Stomach (tissue), 9 donors: ENCODE results near the gene CNTN5. TPM values are rescaled to one million over a fixed set of nuclear protein-coding genes. Genes with fewer than 3 reads are reported as not detected.

Experiments
- DNase-seq, 2 donors: peaks; one replicate each; pipeline versions ENCODE4 v3.0.0 to v3.0.0-alpha.2; 2013 to 2019
- H3K27ac ChIP-seq, 5 donors: fragments of 200-600 bp in 4 of 5; sonication (generic) in 4 of 5; one replicate each; pipeline ENCODE4 v1.5.1; 2013 to 2019; ENCODE audit warnings: mild to moderate bottlenecking in 1 of 5, moderate library complexity in 1 of 5
- H3K27me3 ChIP-seq, 3 donors: fragments of 200-600 bp; sonication (generic); one replicate each; pipeline ENCODE4 v1.5.1; 2017 to 2019; ENCODE audit warnings: mixed run types in 1 of 3
- H3K36me3 ChIP-seq, 4 donors: fragments of 200-600 bp; sonication (generic); 1 replicate in 3 of 4; 2 replicates in 1 of 4; pipeline ENCODE4 v1.5.1; 2016 to 2019
- H3K4me1 ChIP-seq, 4 donors: fragments of 200-600 bp; sonication (generic); one replicate each; pipeline ENCODE4 v1.5.1; 2016 to 2019
- H3K4me3 ChIP-seq, 4 donors: fragments of 200-600 bp; sonication (generic) in 3 of 4; one replicate each; pipeline ENCODE4 v1.5.1; 2016 to 2019; ENCODE audit warnings: mild to moderate bottlenecking in 1 of 4
- H3K9me3 ChIP-seq, 4 donors: fragments of 200-600 bp; sonication (generic); one replicate each; pipeline ENCODE4 v1.5.1; 2016 to 2019
- CTCF ChIP-seq, 7 experiments: fragments of 450-650 bp in 4 of 7; fragments of 200-600 bp in 3 of 7; sonication (generic) in 3 of 7; IDR thresholded peaks; one replicate each; pipeline ENCODE4 v1.5.1; 2016 to 2019; ENCODE audit warnings: antibody characterized with exemption in 7 of 7, control low read depth in 2 of 7, mild to moderate bottlenecking in 1 of 7
- EP300 ChIP-seq: sonication (generic); formaldehyde crosslinking; IDR thresholded peaks from one replicate; pipeline ENCODE4 v1.6.1; 2017; ENCODE audit warnings: antibody characterized with exemption
- POLR2A ChIP-seq, 4 donors: fragments of 450-650 bp; IDR thresholded peaks; one replicate each; pipeline ENCODE4 v1.6.1; 2016; ENCODE audit warnings: antibody characterized with exemption in 4 of 4, control low read depth in 2 of 4, mild to moderate bottlenecking in 1 of 4, moderate library complexity in 1 of 4
- POLR2AphosphoS5 ChIP-seq, 3 donors: sonication (generic); formaldehyde crosslinking; IDR thresholded peaks; one replicate each; pipeline ENCODE4 v1.6.1; 2016; ENCODE audit warnings: antibody characterized with exemption in 3 of 3
- WGBS, 5 donors: extraction: QIAGEN DNeasy Blood & Tissue Kit in 3 of 5; methylation state at CpG; one replicate each; pipeline versions ENCODE4 v1.1.5 to v1.1.7; 2013 to 2018; 5-methylcytosine and 5-hydroxymethylcytosine counted together
- intact Hi-C: fragments of 100-400 bp; cut with DNase I; formaldehyde crosslinking; loops from one replicate; pipeline ENCODE4 v1.15.1; 2023; ENCODE audit warnings: low total_unique reads
- polyA plus RNA-seq, 3 donors: library from polyadenylated mRNA; stranded (reverse); fragments of 200-250 nt; gene quantifications; one replicate each; pipeline ENCODE4 v1.2.3, GENCODE V29; 2013
- total RNA-seq, 5 donors: library from RNA; depleted of rRNA; stranded (reverse); fragments of >200 nt; gene quantifications; one replicate each; pipeline versions ENCODE4 v1.1.0 to v1.2.3, GENCODE V29; 2014 to 2016
- donor health status: healthy with polysubstance abuse.
- donor health status: Bipolar disorder and iron deficiency.
- donor health status: healthy.

CNTN5 gene
- total and polyA plus RNA-seq, 8 donors = 0.05 to 9.9 TPM; not detected in 6

- no peak for DNase-seq
These were observed 16.3 kb downstream of the CNTN5 start for GRCh38 chr11:99037057-99037456.

GRCh38 chr11:99063331-99063730 lies 42.6 kb downstream of the CNTN5 start:
- Histone ChIP-seq H3K36me3 (no peaks in the 10 kb centered on the region), H3K4me1 (no peaks in the 10 kb centered on the region), H3K9me3 (no peaks in the 10 kb centered on the region), H3K27me3 (no peaks in the 10 kb centered on the region), H3K4me3 (no peak overlapping the region), H3K27ac (no peak overlapping the region)
- no peak for TF ChIP-seq POLR2AphosphoS5 (IDR thresholded peaks at IDR 0.05)
- TF ChIP-seq POLR2A (IDR thresholded peaks at IDR 0.05) = no peak
- no peak for TF ChIP-seq CTCF (IDR thresholded peaks at IDR 0.05)
- no peak for TF ChIP-seq EP300
- no peak for DNase-seq
- intact Hi-C loops = no loop called here
- WGBS, 5 donors = 84 to 96% (median 90%) methylated on average over 1 of the region's 1 CpG

More at GRCh38 chr11:99037057-99037456, 16.3 kb downstream of the CNTN5 start:
- H3K9me3 ChIP-seq = no peaks in the 10 kb centered on the region
- H3K4me1 ChIP-seq = no peaks in the 10 kb centered on the region
- no peaks in the 10 kb centered on the region for H3K27me3 ChIP-seq
- 52 to 69% (median 62%) methylated on average over 1 of the region's 1 CpG for WGBS, 5 donors
- intact Hi-C loops = no loop called here
- H3K4me3 ChIP-seq = no peak overlapping the region
- TF ChIP-seq POLR2A (IDR thresholded peaks at IDR 0.05) (no peak), POLR2AphosphoS5 (IDR thresholded peaks at IDR 0.05) (no peak), CTCF (IDR thresholded peaks at IDR 0.05) (no peak)
- H3K27ac ChIP-seq = no peak overlapping the region
- H3K36me3 ChIP-seq = no peaks in the 10 kb centered on the region

- H3K9me3 ChIP-seq = no peaks in the 10 kb centered on the region
- H3K4me3 ChIP-seq = no peak overlapping the region
- H3K27me3 ChIP-seq = no peaks in the 10 kb centered on the region
- no peaks in the 10 kb centered on the region for H3K4me1 ChIP-seq
- H3K27ac ChIP-seq = no peak overlapping the region
- intact Hi-C loops = no loop called here
- no peak for DNase-seq
- no peak for TF ChIP-seq CTCF (IDR thresholded peaks at IDR 0.05)
- no peak for TF ChIP-seq EP300
- TF ChIP-seq POLR2AphosphoS5 (IDR thresholded peaks at IDR 0.05) = no peak
- TF ChIP-seq POLR2A (IDR thresholded peaks at IDR 0.05) = no peak
- no peaks in the 10 kb centered on the region for H3K36me3 ChIP-seq
These were observed 44.4 kb downstream of the CNTN5 start for GRCh38 chr11:99065121-99065520.

DNA sequence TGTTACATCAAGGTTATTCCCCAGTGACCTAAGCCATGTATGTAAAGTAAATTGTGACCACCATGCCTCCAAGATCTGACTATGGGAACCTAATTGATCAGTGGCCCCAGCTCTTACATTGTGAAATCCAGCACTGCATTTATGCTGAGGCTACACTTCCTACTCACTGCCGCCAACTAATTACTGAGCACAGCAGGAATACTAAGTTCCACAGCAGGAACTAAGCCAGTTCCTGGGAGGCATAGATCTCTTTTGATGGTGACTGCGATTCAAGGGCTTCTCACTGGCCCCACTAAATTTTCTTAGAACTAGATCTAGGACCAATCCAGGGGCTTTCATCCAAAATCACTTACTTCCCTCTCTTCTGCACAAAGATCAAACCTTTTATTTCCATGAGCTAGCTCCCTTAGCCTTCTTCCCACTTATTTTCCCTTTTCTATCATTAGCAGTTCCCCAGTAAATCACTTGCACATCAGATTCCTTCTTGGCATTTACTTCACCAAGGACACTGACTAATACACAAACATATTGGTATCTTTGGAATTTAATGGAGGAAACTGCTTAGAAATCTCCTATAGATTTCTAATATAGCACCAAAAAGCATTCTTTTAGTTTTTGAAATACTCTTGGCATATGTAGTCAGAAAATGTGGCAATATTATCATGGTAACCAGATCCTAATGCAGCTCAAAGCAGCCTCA lies 46.0 kb downstream of the CNTN5 start:
- Histone ChIP-seq H3K27me3 (no peaks in the 10 kb centered on the region), H3K36me3 (no peaks in the 10 kb centered on the region), H3K27ac (no peak overlapping the region), H3K4me1 (no peaks in the 10 kb centered on the region), H3K4me3 (no peak overlapping the region), H3K9me3 (no peaks in the 10 kb centered on the region)
- intact Hi-C loops = no loop called here
- WGBS, 5 donors = 60 to 73% (median 70%) methylated on average over 2 of the region's 2 CpGs
- no peak for DNase-seq
- TF ChIP-seq EP300 = no peak
- no peak for TF ChIP-seq POLR2AphosphoS5 (IDR thresholded peaks at IDR 0.05)
- TF ChIP-seq CTCF (IDR thresholded peaks at IDR 0.05) = no peak
- no peak for TF ChIP-seq POLR2A (IDR thresholded peaks at IDR 0.05)
